Trophoblast cell (in vitro differentiated cells and primary cell): Measurements from ENCODE around the gene KCNT1.

Experiments used
- DNase-seq, 2 donors: peaks; one replicate each; pipeline ENCODE4 v3.0.0-alpha.2; 2016
- H2AFZ ChIP-seq: 2 replicates; pipeline ENCODE4 v1.6.1; 2013; ENCODE audit warnings: low read length, moderate library complexity, mild to moderate bottlenecking; ENCODE audit not compliant: insufficient read depth, poor library complexity
- H2AK5ac ChIP-seq: 2 replicates; pipeline ENCODE4 v1.6.1; 2013; ENCODE audit warnings: mild to moderate bottlenecking, low read length
- H2BK120ac ChIP-seq: 2 replicates; pipeline ENCODE4 v1.6.1; 2013; ENCODE audit warnings: low read length, mild to moderate bottlenecking, moderate library complexity; ENCODE audit not compliant: insufficient read depth, poor library complexity
- H2BK12ac ChIP-seq: 2 replicates; pipeline ENCODE4 v1.6.1; 2013; ENCODE audit warnings: mild to moderate bottlenecking, low read length, moderate library complexity
- H2BK5ac ChIP-seq: 2 replicates; pipeline ENCODE4 v1.6.1; 2013; ENCODE audit warnings: low read length, low read depth, moderate library complexity, mild to moderate bottlenecking; ENCODE audit not compliant: poor library complexity
- H3K14ac ChIP-seq: 2 replicates; pipeline ENCODE4 v1.6.1; 2013; ENCODE audit warnings: mild to moderate bottlenecking, low read length
- H3K18ac ChIP-seq: 2 replicates; pipeline ENCODE4 v1.6.1; 2013; ENCODE audit warnings: mild to moderate bottlenecking, low read length
- H3K23ac ChIP-seq: 2 replicates; pipeline ENCODE4 v1.6.1; 2013; ENCODE audit warnings: low read length
- H3K27ac ChIP-seq: 2 replicates; pipeline ENCODE4 v1.5.1; 2013; ENCODE audit warnings: low read depth, mild to moderate bottlenecking, inconsistent platforms, low read length, moderate library complexity
- H3K27me3 ChIP-seq: 2 replicates; pipeline ENCODE4 v1.6.1; 2013; ENCODE audit warnings: inconsistent platforms, mild to moderate bottlenecking, low read length, moderate library complexity; ENCODE audit not compliant: insufficient read depth
- H3K36me3 ChIP-seq, 2 experiments: 1 replicate in 1 of 2; 2 replicates in 1 of 2; pipeline ENCODE4 v1.6.1; 2013; ENCODE audit warnings: low read length in 2 of 2, mild to moderate bottlenecking in 2 of 2, moderate library complexity in 1 of 2; ENCODE audit not compliant: insufficient read depth in 2 of 2, control insufficient read depth in 1 of 2
- H3K4ac ChIP-seq: 2 replicates; pipeline ENCODE4 v1.6.1; 2013; ENCODE audit warnings: low read depth, mild to moderate bottlenecking, low read length, moderate library complexity
- H3K4me1 ChIP-seq, 2 experiments: 1 replicate in 1 of 2; 2 replicates in 1 of 2; pipeline ENCODE4 v1.6.1; 2013; ENCODE audit warnings: low read length in 2 of 2, mild to moderate bottlenecking in 2 of 2, moderate library complexity in 1 of 2; ENCODE audit not compliant: insufficient read depth in 2 of 2, control insufficient read depth in 1 of 2
- H3K4me2 ChIP-seq: 2 replicates; pipeline ENCODE4 v1.6.1; 2013; ENCODE audit warnings: inconsistent platforms, mild to moderate bottlenecking, low read length, moderate library complexity
- H3K4me3 ChIP-seq: 2 replicates; pipeline ENCODE4 v1.5.1; 2013; ENCODE audit warnings: mild to moderate bottlenecking, low read depth, low read length, inconsistent platforms
- H3K79me1 ChIP-seq: one replicate; pipeline ENCODE4 v1.6.1; 2013; ENCODE audit warnings: low read length
- H3K79me2 ChIP-seq: 2 replicates; pipeline ENCODE4 v1.6.1; 2013; ENCODE audit warnings: low read length, mild to moderate bottlenecking; ENCODE audit not compliant: control insufficient read depth, insufficient read depth, poor library complexity
- H3K9ac ChIP-seq: 2 replicates; pipeline ENCODE4 v1.6.1; 2013; ENCODE audit warnings: mild to moderate bottlenecking, low read length
- H3K9me3 ChIP-seq: 2 replicates; pipeline ENCODE4 v1.6.1; 2013; ENCODE audit warnings: low read depth, mild to moderate bottlenecking, control low read depth, inconsistent platforms, low read length; ENCODE audit not compliant: insufficient read depth
- H4K12ac ChIP-seq: 2 replicates; pipeline ENCODE4 v1.6.1; 2013; ENCODE audit warnings: low read depth, mild to moderate bottlenecking, low read length, moderate library complexity
- H4K8ac ChIP-seq: 2 replicates; pipeline ENCODE4 v1.6.1; 2013; ENCODE audit warnings: low read depth, mild to moderate bottlenecking, low read length, moderate library complexity
- H4K91ac ChIP-seq: one replicate; pipeline ENCODE4 v1.6.1; 2013; ENCODE audit warnings: low read depth, mild to moderate bottlenecking, low read length, moderate library complexity
- WGBS: extraction: QIAGEN DNeasy Blood & Tissue Kit; methylation state at CpG from one replicate; pipeline ENCODE4 v1.1.7; 2013; ENCODE audit warnings: missing lambda C conversion rate; ENCODE audit not compliant: insufficient read length, insufficient coverage; ENCODE audit errors: extremely low coverage; 5-methylcytosine and 5-hydroxymethylcytosine counted together

The KCNT1 gene

DNA sequence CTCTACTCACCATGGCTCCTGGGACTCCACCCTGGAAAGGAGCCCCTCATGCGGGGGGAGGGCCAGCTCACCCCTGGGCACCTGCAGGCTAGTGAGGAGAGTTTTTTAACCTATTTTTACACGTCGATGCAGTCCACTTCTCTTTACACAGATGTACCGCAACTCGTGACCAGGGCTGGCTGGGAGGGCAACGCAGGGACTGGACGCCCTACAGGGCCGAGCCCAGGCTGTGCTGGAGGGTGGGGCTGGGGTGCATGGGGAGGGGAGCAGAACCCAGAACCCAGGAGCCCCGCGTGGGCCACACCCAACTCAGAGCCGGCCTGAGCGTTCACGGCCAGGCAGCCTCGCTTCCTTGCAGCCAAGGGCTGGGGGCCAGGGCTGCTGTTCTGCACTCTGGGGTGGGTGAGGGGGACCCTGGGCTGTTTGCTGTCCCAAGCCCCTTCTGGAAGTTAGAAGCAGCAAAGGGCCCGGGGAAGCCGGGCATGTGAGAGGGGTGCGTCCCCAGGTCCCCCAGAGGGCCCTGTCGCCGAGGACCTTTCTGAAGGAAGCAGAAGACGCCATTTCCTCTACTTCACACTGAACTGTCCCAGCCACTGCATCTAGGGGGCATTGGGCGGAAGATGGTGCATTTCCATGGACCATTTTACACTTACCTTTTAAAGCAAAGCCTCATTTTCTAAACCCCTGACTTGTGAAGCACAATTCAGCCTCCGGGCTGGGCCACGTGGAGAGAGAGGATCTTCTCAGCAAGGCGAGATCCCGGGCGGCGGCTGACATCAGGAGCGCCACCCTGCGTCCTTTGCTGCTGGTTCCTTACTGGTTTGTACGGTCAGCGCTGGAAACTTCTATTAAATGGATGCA lies 90.5 kb downstream of the KCNT1 start:
- Histone ChIP-seq H3K79me2 (no peaks in the 10 kb centered on the region), H3K14ac (no peak overlapping the region), H3K23ac (no peak overlapping the region), H3K4me3 (no peak overlapping the region), H2AFZ (no peak overlapping the region), H3K4me2 (no peak overlapping the region), H3K9me3 (peaks cover 8% of the 10 kb centered on the region), H3K36me3 (no peaks in the 10 kb centered on the region), H3K27ac (no peak overlapping the region), H2AK5ac (no peak overlapping the region), H3K9ac (no peak overlapping the region), H4K8ac (no peak overlapping the region), H3K79me1 (no peaks in the 10 kb centered on the region), H2BK5ac (no peak overlapping the region), H4K12ac (no peak overlapping the region), H3K4me1 (no peaks in the 10 kb centered on the region), H3K4ac (no peak overlapping the region), H3K18ac (no peak overlapping the region), H4K91ac (no peak overlapping the region), H2BK120ac (no peak overlapping the region), H2BK12ac (no peak overlapping the region), H3K27me3 (no peaks in the 10 kb centered on the region)
- WGBS: no CpG with 5 or more reads among the region's 31 CpGs
- DNase-seq: no peak

DNA sequence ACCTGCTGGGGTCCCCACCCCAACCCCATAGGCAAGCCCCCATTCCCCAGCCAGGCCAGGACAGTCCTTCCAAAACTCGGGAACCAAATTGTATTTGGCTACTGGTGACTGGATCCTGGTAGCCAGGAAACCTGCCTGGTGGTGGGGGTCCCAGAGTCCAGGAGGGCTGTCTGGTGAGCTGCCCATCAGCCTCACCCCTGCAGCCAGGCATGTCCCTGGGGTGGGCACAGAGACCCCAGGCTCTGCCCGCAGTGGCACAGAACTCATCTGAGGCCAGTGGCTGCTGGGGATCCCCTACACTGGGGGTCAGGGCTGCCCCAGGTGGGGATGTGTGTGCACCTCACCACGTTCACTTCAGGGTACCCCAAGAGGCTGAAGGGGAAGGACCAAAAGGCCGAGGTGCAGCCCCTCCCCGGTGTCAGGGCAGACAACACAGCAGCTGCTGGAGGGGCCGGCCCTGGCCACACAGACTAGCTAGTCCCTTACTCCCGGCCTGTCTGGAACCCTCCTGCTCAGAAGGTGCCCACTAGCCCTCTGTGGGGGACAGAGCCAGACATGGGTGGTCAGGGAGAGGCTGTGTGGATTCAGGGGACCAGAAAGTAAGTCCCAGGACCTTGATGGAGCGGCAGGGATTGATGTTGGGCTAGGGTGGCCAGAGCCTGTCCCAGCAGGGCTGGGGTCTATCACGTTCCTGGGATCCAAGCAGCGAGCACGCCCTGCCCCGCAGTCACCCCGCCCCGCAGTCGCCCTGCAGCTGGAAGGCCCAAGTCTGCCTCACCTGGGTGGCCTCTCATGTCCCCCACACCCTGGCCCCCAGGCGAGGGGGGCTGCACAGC lies 91.5 kb downstream of the KCNT1 start:
- no CpG with 5 or more reads among the region's 16 CpGs for WGBS
- H3K4me3 ChIP-seq: no peak overlapping the region
- no peak overlapping the region for H3K4me2 ChIP-seq
- no peaks in the 10 kb centered on the region for H3K36me3 ChIP-seq
- H3K4me1 ChIP-seq: no peaks in the 10 kb centered on the region
- H3K23ac ChIP-seq: no peak overlapping the region
- no peak overlapping the region for H2AFZ ChIP-seq
- no peak for DNase-seq
- no peak overlapping the region for H2AK5ac ChIP-seq
- H3K4ac ChIP-seq: no peak overlapping the region
- no peak overlapping the region for H2BK120ac ChIP-seq
- no peak overlapping the region for H4K12ac ChIP-seq
- no peak overlapping the region for H3K27ac ChIP-seq
- H3K14ac ChIP-seq: no peak overlapping the region
- no peaks in the 10 kb centered on the region for H3K27me3 ChIP-seq
- no peak overlapping the region for H3K9ac ChIP-seq
- no peaks in the 10 kb centered on the region for H3K79me2 ChIP-seq
- H4K8ac ChIP-seq: no peak overlapping the region
- H4K91ac ChIP-seq: no peak overlapping the region
- no peak overlapping the region for H2BK5ac ChIP-seq
- H3K79me1 ChIP-seq: no peaks in the 10 kb centered on the region
- H3K9me3 ChIP-seq: peaks cover 12% of the 10 kb centered on the region
- H2BK12ac ChIP-seq: no peak overlapping the region
- no peak overlapping the region for H3K18ac ChIP-seq

DNA sequence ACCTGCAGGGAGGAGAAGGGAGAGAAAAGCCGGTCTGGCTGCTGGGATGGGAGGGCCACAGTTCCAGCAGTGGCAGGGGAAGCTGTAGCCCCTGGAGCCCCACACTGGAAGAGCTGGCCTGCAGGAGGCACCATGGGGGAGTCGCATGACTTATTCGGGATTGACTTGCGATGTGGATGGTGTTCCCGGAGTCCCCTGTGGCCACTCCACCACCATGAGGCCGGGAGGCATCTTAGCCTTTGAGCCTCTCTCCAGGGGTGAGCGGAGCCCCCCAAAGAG lies 92.0 kb downstream of the KCNT1 start:
- H3K27me3 ChIP-seq: no peaks in the 10 kb centered on the region
- no CpG with 5 or more reads among the region's 7 CpGs for WGBS

GRCh38 chr9:135794361-135794885 lies 92.4 kb downstream of the KCNT1 start:
- H4K12ac ChIP-seq: no peak overlapping the region
- no peaks in the 10 kb centered on the region for H3K27me3 ChIP-seq
- no peak overlapping the region for H3K18ac ChIP-seq
- H3K4me3 ChIP-seq: no peak overlapping the region
- no peak overlapping the region for H2BK12ac ChIP-seq
- H3K4me1 ChIP-seq: no peaks in the 10 kb centered on the region
- no peak overlapping the region for H2AFZ ChIP-seq
- H2BK5ac ChIP-seq: no peak overlapping the region
- no peak overlapping the region for H2AK5ac ChIP-seq
- no peak overlapping the region for H3K4me2 ChIP-seq
- DNase-seq: no peak
- no peaks in the 10 kb centered on the region for H3K79me2 ChIP-seq
- H3K9me3 ChIP-seq: peaks cover 12% of the 10 kb centered on the region
- no peak overlapping the region for H4K91ac ChIP-seq
- no peak overlapping the region for H3K4ac ChIP-seq
- no peak overlapping the region for H3K27ac ChIP-seq
- no peak overlapping the region for H4K8ac ChIP-seq
- no peak overlapping the region for H3K23ac ChIP-seq
- no CpG with 5 or more reads among the region's 15 CpGs for WGBS
- H3K36me3 ChIP-seq: no peaks in the 10 kb centered on the region
- no peak overlapping the region for H3K14ac ChIP-seq
- no peak overlapping the region for H2BK120ac ChIP-seq
- no peak overlapping the region for H3K9ac ChIP-seq
- no peaks in the 10 kb centered on the region for H3K79me1 ChIP-seq

More for the DNA sequence above, 92.0 kb downstream of the KCNT1 start:
- Histone ChIP-seq H2AFZ (no peak overlapping the region), H3K18ac (no peak overlapping the region), H4K91ac (no peak overlapping the region), H3K4me3 (no peak overlapping the region), H2AK5ac (no peak overlapping the region), H3K27ac (no peak overlapping the region), H4K12ac (no peak overlapping the region), H3K14ac (no peak overlapping the region), H3K4ac (no peak overlapping the region), H4K8ac (no peak overlapping the region), H3K23ac (no peak overlapping the region), H3K79me1 (no peaks in the 10 kb centered on the region), H2BK5ac (no peak overlapping the region), H3K9me3 (peaks cover 11% of the 10 kb centered on the region), H3K79me2 (no peaks in the 10 kb centered on the region), H2BK12ac (no peak overlapping the region), H3K36me3 (no peaks in the 10 kb centered on the region), H3K4me1 (no peaks in the 10 kb centered on the region), H2BK120ac (no peak overlapping the region), H3K4me2 (no peak overlapping the region), H3K9ac (no peak overlapping the region)
- no peak for DNase-seq
